HepG2 (cell line): ENCODE data around the gene CPOX. TPM values are rescaled to one million over a fixed set of nuclear protein-coding genes. Genes with fewer than 3 reads are reported as not detected.

Source experiments
- CBX1 ChIP-seq: IDR thresholded peaks from one replicate; pipeline ENCODE4 v1.6.1; 2016; ENCODE audit warnings: antibody characterized with exemption, low read depth
- EEA1 ChIP-seq: sonication (generic); formaldehyde crosslinking; IDR thresholded peaks from 2 replicates; pipeline ENCODE4 v1.5.1; 2020; ENCODE audit warnings: mild to moderate bottlenecking, missing genetic modification reagents, borderline replicate concordance
- EED ChIP-seq: sonication (generic); formaldehyde crosslinking; IDR thresholded peaks from 2 replicates; pipeline ENCODE4 v1.5.0; 2020; ENCODE audit warnings: mild to moderate bottlenecking, missing genetic modification reagents
- FOXA3 ChIP-seq: IDR thresholded peaks from 2 replicates; pipeline ENCODE4 v1.6.1; 2016; ENCODE audit warnings: missing genetic modification reagents, missing compliant biosample characterization
- GPBP1L1 ChIP-seq: sonication (generic); formaldehyde crosslinking; IDR thresholded peaks from 2 replicates; pipeline ENCODE4 v1.5.0; 2020; ENCODE audit warnings: mild to moderate bottlenecking, missing genetic modification reagents
- HES4 ChIP-seq: sonication (generic); formaldehyde crosslinking; IDR thresholded peaks from 2 replicates; pipeline ENCODE4 v1.9.0; 2021; ENCODE audit warnings: mild to moderate bottlenecking, missing genetic modification reagents, borderline replicate concordance
- KLF11 ChIP-seq: IDR thresholded peaks from 2 replicates; pipeline ENCODE4 v1.6.1; 2016; ENCODE audit warnings: missing compliant biosample characterization
- MEIS2 ChIP-seq: sonication (generic); formaldehyde crosslinking; IDR thresholded peaks from 2 replicates; pipeline ENCODE4 v1.9.0; 2021; ENCODE audit warnings: mild to moderate bottlenecking, missing genetic modification reagents
- NCOA1 ChIP-seq: sonication (generic); formaldehyde crosslinking; IDR thresholded peaks from 2 replicates; pipeline ENCODE4 v1.9.0; 2021; ENCODE audit warnings: missing genetic modification reagents
- PAXIP1 ChIP-seq: sonication (generic); formaldehyde crosslinking; conservative IDR thresholded peaks from 2 replicates; pipeline ENCODE4 v1.4.0; 2020; ENCODE audit warnings: mild to moderate bottlenecking, missing genetic modification reagents, moderate library complexity
- RXRB ChIP-seq: IDR thresholded peaks from 2 replicates; pipeline ENCODE4 v1.6.1; 2016; ENCODE audit warnings: borderline replicate concordance, missing genetic modification reagents, missing compliant biosample characterization
- SATB2 ChIP-seq: sonication (generic); formaldehyde crosslinking; IDR thresholded peaks from 2 replicates; pipeline ENCODE4 v1.5.0; 2020; ENCODE audit warnings: missing genetic modification reagents
- ZFP91 ChIP-seq: sonication (generic); formaldehyde crosslinking; IDR thresholded peaks from 2 replicates; pipeline ENCODE4 v1.9.0; 2022; ENCODE audit warnings: missing genetic modification reagents, mild to moderate bottlenecking, borderline replicate concordance
- ZNF124 ChIP-seq: sonication (generic); formaldehyde crosslinking; IDR thresholded peaks from 2 replicates; pipeline ENCODE4 v1.4.0; 2020; ENCODE audit warnings: missing genetic modification reagents
- ZNF224 ChIP-seq: sonication (generic); formaldehyde crosslinking; IDR thresholded peaks from 2 replicates; pipeline ENCODE4 v1.5.0; 2020; ENCODE audit warnings: mild to moderate bottlenecking, missing genetic modification reagents
- ZNF234 ChIP-seq: sonication (generic); formaldehyde crosslinking; conservative IDR thresholded peaks from 2 replicates; pipeline ENCODE4 v1.5.1; 2020; ENCODE audit warnings: mild to moderate bottlenecking, missing genetic modification reagents
- ZNF605 ChIP-seq: sonication (generic); formaldehyde crosslinking; IDR thresholded peaks from 2 replicates; pipeline ENCODE4 v1.8.0; 2022; ENCODE audit warnings: mild to moderate bottlenecking, missing genetic modification reagents
- polyA plus RNA-seq, 8 experiments: library from polyadenylated mRNA; depleted of rRNA in 3 of 8; stranded (reverse) in 7 of 8; unstranded in 1 of 8; fragments of >200 nt; fragmentation: Illumina TruSeq in 4 of 8; extraction: Trizol in 4 of 8; gene quantifications; 2 replicates each; pipeline versions ENCODE4 v1.2.1 to v1.2.3, GENCODE V29; 2011 to 2016; ENCODE audit warnings: low read depth in 4 of 8, missing spikeins in 1 of 8, mixed read lengths in 1 of 8; ENCODE audit not compliant: insufficient read depth in 1 of 8
- total RNA-seq, 5 experiments: library from RNA; depleted of rRNA; stranded (reverse); fragments of >200 nt; fragmentation: Illumina TruSeq; extraction: Trizol; gene quantifications; 2 replicates each; pipeline ENCODE4 v1.2.3, GENCODE V29; 2016; ENCODE audit warnings: low read depth in 1 of 5
- TF ChIP-seq, protein P1 (sequence below): sonication (generic); formaldehyde crosslinking; IDR thresholded peaks from 2 replicates; pipeline ENCODE4 v1.4.0; 2020; ENCODE audit warnings: missing genetic modification reagents
- TF ChIP-seq, protein P2 (sequence below): sonication (generic); formaldehyde crosslinking; IDR thresholded peaks from 2 replicates; pipeline ENCODE4 v1.8.1; 2023; ENCODE audit warnings: mild to moderate bottlenecking, missing genetic modification reagents

Gene CPOX
- total and polyA plus RNA-seq, 2 of the 13 experiments (the other 11 are each of a cell fraction or from before 2014, with no cell fraction given) = 34.2 to 37.2 TPM

- TF ChIP-seq PAXIP1 (CRISPR knock-in tag) (peak; percentile 81), KLF11 (0 out of 2 replicates have a peak, but pooled peaks have one; percentile 65), SATB2 (peak; percentile 50; the same call in 1 of the 2 replicates), NCOA1 (CRISPR knock-in tag) (no peak), HES4 (CRISPR knock-in tag) (peak; percentile 89), ZNF234 (CRISPR knock-in tag) (no peak), ZNF224 (0 out of 2 replicates have a peak, but pooled peaks have one; percentile 40), EEA1 (no peak), CBX1 (no peak), FOXA3 (CRISPR knock-in tag) (peak; percentile 96), GPBP1L1 (CRISPR knock-in tag) (no peak), MEIS2 (CRISPR knock-in tag) (no peak; the same call in 1 of the 2 replicates), ZFP91 (peak; percentile 89), ZNF605 (peak; percentile 97), RXRB (CRISPR knock-in tag) (peak; percentile 56), ZNF124 (CRISPR knock-in tag) (peak; percentile 76; the same call in 1 of the 2 replicates), EED (CRISPR knock-in tag) (no peak)
- TF ChIP-seq, protein P1, sequence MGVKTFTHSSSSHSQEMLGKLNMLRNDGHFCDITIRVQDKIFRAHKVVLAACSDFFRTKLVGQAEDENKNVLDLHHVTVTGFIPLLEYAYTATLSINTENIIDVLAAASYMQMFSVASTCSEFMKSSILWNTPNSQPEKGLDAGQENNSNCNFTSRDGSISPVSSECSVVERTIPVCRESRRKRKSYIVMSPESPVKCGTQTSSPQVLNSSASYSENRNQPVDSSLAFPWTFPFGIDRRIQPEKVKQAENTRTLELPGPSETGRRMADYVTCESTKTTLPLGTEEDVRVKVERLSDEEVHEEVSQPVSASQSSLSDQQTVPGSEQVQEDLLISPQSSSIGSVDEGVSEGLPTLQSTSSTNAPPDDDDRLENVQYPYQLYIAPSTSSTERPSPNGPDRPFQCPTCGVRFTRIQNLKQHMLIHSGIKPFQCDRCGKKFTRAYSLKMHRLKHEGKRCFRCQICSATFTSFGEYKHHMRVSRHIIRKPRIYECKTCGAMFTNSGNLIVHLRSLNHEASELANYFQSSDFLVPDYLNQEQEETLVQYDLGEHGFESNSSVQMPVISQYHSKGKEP (CRISPR knock-in tag) = no peak
- TF ChIP-seq, protein P2, sequence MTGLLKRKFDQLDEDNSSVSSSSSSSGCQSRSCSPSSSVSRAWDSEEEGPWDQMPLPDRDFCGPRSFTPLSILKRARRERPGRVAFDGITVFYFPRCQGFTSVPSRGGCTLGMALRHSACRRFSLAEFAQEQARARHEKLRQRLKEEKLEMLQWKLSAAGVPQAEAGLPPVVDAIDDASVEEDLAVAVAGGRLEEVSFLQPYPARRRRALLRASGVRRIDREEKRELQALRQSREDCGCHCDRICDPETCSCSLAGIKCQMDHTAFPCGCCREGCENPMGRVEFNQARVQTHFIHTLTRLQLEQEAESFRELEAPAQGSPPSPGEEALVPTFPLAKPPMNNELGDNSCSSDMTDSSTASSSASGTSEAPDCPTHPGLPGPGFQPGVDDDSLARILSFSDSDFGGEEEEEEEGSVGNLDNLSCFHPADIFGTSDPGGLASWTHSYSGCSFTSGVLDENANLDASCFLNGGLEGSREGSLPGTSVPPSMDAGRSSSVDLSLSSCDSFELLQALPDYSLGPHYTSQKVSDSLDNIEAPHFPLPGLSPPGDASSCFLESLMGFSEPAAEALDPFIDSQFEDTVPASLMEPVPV (CRISPR knock-in tag) = peak; percentile 37; the same call in 1 of the 2 replicates
Measured at GRCh38 chr3:98593046-98593936, at the start of gene CPOX (continued).
